Measurements from ENCODE around the gene CACNG1. TPM values are rescaled to one million over a fixed set of nuclear protein-coding genes. Genes with fewer than 3 reads are reported as not detected.

The CACNG1 gene
- total RNA-seq, 1 experiment from 2014 or later, result not detected

GRCh38 chr17:67004181-67004580 is 40.2 kb upstream of the CACNG1 start:
- no peaks in the 10 kb centered on the region for H3K23me2 ChIP-seq (ENCODE audit: insufficient read length, low read depth, low read length, poor library complexity, severe bottlenecking)
- no peak overlapping the region for H3K18ac ChIP-seq (ENCODE audit: insufficient read length, low read depth, low read length)
- H4K5ac ChIP-seq (ENCODE audit: insufficient read length, low read depth, low read length), result no peak overlapping the region
- no peak overlapping the region for H2AK5ac ChIP-seq (ENCODE audit: insufficient read length, low read length)
- H2BK15ac ChIP-seq (ENCODE audit: low read depth, low read length), result no peak overlapping the region
- no peak overlapping the region for H3K27ac ChIP-seq (ENCODE audit: insufficient read length, low read depth, low read length)
- Mint-ChIP-seq H3K4me1 (peaks cover 0 to 4% of the 10 kb centered on the region in 2 experiments; a peak in 1 of 4 replicates), H3K36me3 (ENCODE audit: insufficient read depth in 1 of 3, low read depth in 3 of 3) (no peaks in the 10 kb centered on the region), H3K4me3 (no peak overlapping the region), H3K9me3 (peaks cover 6 to 7% of the 10 kb centered on the region in 2 experiments; a peak in 3 of 5 replicates), H3K27ac (no peak overlapping the region), H3K27me3 (ENCODE audit: low read depth) (peaks cover 1% of the 10 kb centered on the region; the same call in 1 of the 2 replicates)
- H2BK5ac ChIP-seq (ENCODE audit: insufficient read length, low read length), result no peak overlapping the region
- H2BK20ac ChIP-seq (ENCODE audit: low read depth, low read length, poor library complexity, severe bottlenecking), result no peak overlapping the region
- no peak overlapping the region for H2BK120ac ChIP-seq (ENCODE audit: low read depth, low read length, poor library complexity, severe bottlenecking)
- no peaks in the 10 kb centered on the region for H3K79me1 ChIP-seq (ENCODE audit: insufficient read depth, low read depth, low read length, poor library complexity, severe bottlenecking)
- TF ChIP-seq CTCF (conservative IDR thresholded peaks at IDR 0.05), result no peak
- no peak overlapping the region for H2BK12ac ChIP-seq (ENCODE audit: insufficient read length, low read depth, low read length)
- no peaks in the 10 kb centered on the region for H3K27me3 ChIP-seq (ENCODE audit: insufficient read depth, low read length)
- no peak overlapping the region for H3T11ph ChIP-seq (ENCODE audit: low read length)
- no peak overlapping the region for H3K4ac ChIP-seq (ENCODE audit: low read depth, low read length)
- H2AFZ ChIP-seq (ENCODE audit: low read length), result no peak overlapping the region
- no peak overlapping the region for H3K14ac ChIP-seq (ENCODE audit: insufficient read depth, low read length)
- no peak overlapping the region for H3K56ac ChIP-seq (ENCODE audit: insufficient read length, low read depth, low read length)
- H3K79me2 ChIP-seq (ENCODE audit: insufficient read depth, low read length), result no peaks in the 10 kb centered on the region
- no peak for DNase-seq
- H3K23ac ChIP-seq (ENCODE audit: insufficient read length, low read depth, low read length), result no peak overlapping the region
- H3K9ac ChIP-seq (ENCODE audit: extremely low read depth, insufficient read length, low read length), result no peak overlapping the region
- WGBS (ENCODE audit: extremely low coverage, insufficient read length, low lambda C conversion rate), result no CpG with 5 or more reads among the region's 11 CpGs
- H3K4me2 ChIP-seq (ENCODE audit: insufficient read depth, insufficient read length, low read length), result no peak overlapping the region
- H3K9me3 ChIP-seq (ENCODE audit: control insufficient read depth, low read depth, low read length), result no peaks in the 10 kb centered on the region
- H3K4me1 ChIP-seq (ENCODE audit: insufficient read depth, low read length), result no peaks in the 10 kb centered on the region
- H4K8ac ChIP-seq (replicated peaks; ENCODE audit: insufficient read length, low read depth, low read length), result no peak overlapping the region
- H4K20me1 ChIP-seq (ENCODE audit: control insufficient read depth, insufficient read depth, insufficient read length), result no peaks in the 10 kb centered on the region
- H4K91ac ChIP-seq (ENCODE audit: insufficient read length, low read depth, low read length), result no peak overlapping the region

Data from H9 (cell line).